SK-N-SH treated with all-trans-retinoic acid at 6 μM for 48 hours (cell line): ENCODE results near the gene GJB4.

Source experiments
- BACH2 ChIP-seq: fragments of 250-450 bp; sonication (Bioruptor Pico); IDR thresholded peaks from 2 replicates; pipeline ENCODE4 v1.9.0; 2021; ENCODE audit warnings: mild to moderate bottlenecking, borderline replicate concordance
- OSR1 ChIP-seq: fragments of 250-450 bp; sonication (Bioruptor Pico); IDR thresholded peaks from 2 replicates; pipeline ENCODE4 v1.8.0; 2022; ENCODE audit warnings: moderate library complexity, mild to moderate bottlenecking, inconsistent platforms
- RARB ChIP-seq: fragments of 250-450 bp; sonication (Bioruptor Pico); IDR thresholded peaks from 2 replicates; pipeline ENCODE4 v1.8.0; 2021; ENCODE audit warnings: mild to moderate bottlenecking, moderate library complexity
- ZFP30 ChIP-seq: fragments of 450-650 bp; formaldehyde crosslinking; IDR thresholded peaks from 2 replicates; pipeline ENCODE4 v1.5.0; 2022; ENCODE audit warnings: mild to moderate bottlenecking, moderate library complexity
- TF ChIP-seq, protein P1 (sequence below): fragments of 250-450 bp; sonication (Bioruptor Pico); IDR thresholded peaks from 2 replicates; pipeline ENCODE4 v1.8.0; 2020; ENCODE audit warnings: mild to moderate bottlenecking, moderate library complexity, borderline replicate concordance

DNA sequence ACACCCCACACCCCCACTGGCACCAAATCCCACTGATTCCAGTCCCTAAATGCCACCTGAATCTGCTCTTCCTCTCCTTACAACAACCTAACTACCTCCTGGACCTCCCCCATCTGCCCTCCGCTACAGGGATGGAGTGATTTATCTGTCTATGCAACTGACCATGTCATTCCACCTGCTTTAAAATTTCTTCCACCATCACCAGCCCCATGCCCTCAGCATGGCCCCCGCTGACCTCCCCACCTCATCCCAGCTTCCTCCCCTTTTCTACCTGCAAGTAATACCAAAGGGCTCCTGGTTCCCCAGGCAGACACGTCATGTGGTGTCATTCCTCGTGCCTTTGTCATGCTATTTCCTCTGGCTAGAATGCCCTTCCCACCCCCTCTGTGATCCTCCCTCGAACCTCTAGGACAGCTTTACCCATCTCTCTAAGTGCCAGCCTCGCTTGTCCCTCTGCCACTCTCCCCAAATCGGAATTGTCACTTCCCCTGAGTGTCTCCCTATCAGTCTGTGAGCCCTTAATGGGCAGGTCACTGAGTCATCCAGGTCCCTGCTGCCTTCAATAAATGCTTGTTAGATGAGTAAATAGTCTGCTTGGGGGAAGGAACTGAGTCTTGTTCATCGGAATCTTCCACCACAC lies 3.7 kb downstream of the GJB4 start:
- TF ChIP-seq RARB (CRISPR knock-in tag) (no peak), OSR1 (CRISPR knock-in tag) (no peak), BACH2 (no peak), ZFP30 (no peak)
- TF ChIP-seq, protein P1, sequence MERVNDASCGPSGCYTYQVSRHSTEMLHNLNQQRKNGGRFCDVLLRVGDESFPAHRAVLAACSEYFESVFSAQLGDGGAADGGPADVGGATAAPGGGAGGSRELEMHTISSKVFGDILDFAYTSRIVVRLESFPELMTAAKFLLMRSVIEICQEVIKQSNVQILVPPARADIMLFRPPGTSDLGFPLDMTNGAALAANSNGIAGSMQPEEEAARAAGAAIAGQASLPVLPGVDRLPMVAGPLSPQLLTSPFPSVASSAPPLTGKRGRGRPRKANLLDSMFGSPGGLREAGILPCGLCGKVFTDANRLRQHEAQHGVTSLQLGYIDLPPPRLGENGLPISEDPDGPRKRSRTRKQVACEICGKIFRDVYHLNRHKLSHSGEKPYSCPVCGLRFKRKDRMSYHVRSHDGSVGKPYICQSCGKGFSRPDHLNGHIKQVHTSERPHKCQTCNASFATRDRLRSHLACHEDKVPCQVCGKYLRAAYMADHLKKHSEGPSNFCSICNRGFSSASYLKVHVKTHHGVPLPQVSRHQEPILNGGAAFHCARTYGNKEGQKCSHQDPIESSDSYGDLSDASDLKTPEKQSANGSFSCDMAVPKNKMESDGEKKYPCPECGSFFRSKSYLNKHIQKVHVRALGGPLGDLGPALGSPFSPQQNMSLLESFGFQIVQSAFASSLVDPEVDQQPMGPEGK (CRISPR knock-in tag) = no peak
